Measurements from ENCODE around the gene STAG3.

The STAG3 gene

GRCh38 chr7:100154651-100155491 lies 22.8 kb upstream of the STAG3 start:
- no peak for DNase-seq

- no peak for DNase-seq
Measured at GRCh38 chr7:100155553-100156317, 22.0 kb upstream of the STAG3 start.

GRCh38 chr7:100156331-100157068 lies 21.2 kb upstream of the STAG3 start:
- peak in 1 of 5 experiments; percentile 32 for DNase-seq

- no peak for DNase-seq
Measured at GRCh38 chr7:100157069-100157333, 20.7 kb upstream of the STAG3 start.

GRCh38 chr7:100157334-100158228 lies 20.1 kb upstream of the STAG3 start:
- no peak for DNase-seq

- DNase-seq: peak; percentile 81 to 89 (median 88)
Measured at GRCh38 chr7:100158229-100159098, 19.3 kb upstream of the STAG3 start, which contains the start of gene TRAPPC14. TSS of gene TRAPPC14 (minus strand) at chr7:100158723. CDS start at chr7:100158499, 224 bp downstream.

- DNase-seq: no peak
Measured at GRCh38 chr7:100159099-100159623, 18.6 kb upstream of the STAG3 start.

- DNase-seq: no peak
Measured at GRCh38 chr7:100160067-100160466, 17.7 kb upstream of the STAG3 start.

GRCh38 chr7:100163006-100163531 lies 14.6 kb upstream of the STAG3 start:
- DNase-seq: no peak

GRCh38 chr7:100163871-100164270 lies 13.8 kb upstream of the STAG3 start:
- DNase-seq: no peak

- DNase-seq: peak in 1 of 5 experiments; percentile 58
Measured at GRCh38 chr7:100166317-100166940, 11.3 kb upstream of the STAG3 start.

- no peak for DNase-seq
Measured at GRCh38 chr7:100166970-100167911, 10.5 kb upstream of the STAG3 start.

GRCh38 chr7:100167912-100168323 lies 9.8 kb upstream of the STAG3 start:
- no peak for DNase-seq

GRCh38 chr7:100169147-100169850 lies 8.4 kb upstream of the STAG3 start:
- DNase-seq: no peak

- DNase-seq: no peak
Measured at GRCh38 chr7:100170101-100170897, 7.4 kb upstream of the STAG3 start.

GRCh38 chr7:100171087-100171681 lies 6.5 kb upstream of the STAG3 start:
- DNase-seq: peak in 1 of 5 experiments; percentile 32

GRCh38 chr7:100171840-100172239 lies 5.9 kb upstream of the STAG3 start:
- no peak for DNase-seq

All from T-helper 2 cell (primary cell).